Measurements from ENCODE around the gene UNC5C.

Gene UNC5C

GRCh38 chr4:95517576-95518345 is 31.0 kb downstream of the UNC5C start:
- no peak for DNase-seq

GRCh38 chr4:95516528-95517017 is 32.2 kb downstream of the UNC5C start:
- no peak for DNase-seq

DNA sequence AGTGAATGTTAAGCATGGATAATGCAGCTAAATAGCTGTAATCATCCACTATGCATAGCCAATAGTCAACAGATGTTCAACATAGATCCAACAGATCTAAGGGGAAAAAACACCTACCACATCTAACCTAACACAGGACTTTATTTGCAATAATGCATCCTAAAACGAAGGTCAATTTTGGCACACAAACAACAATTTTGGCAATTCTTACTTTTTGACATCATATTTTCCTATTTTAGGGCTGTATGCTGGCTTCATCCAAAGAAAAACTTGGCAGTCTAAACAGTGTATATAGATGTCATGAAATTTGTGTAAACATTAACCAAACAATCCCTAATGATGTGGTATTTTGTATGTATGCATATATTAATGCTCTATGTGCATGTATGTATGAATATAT is 33.2 kb downstream of the UNC5C start:
- DNase-seq = no peak

GRCh38 chr4:95513022-95513421 is 35.8 kb downstream of the UNC5C start:
- DNase-seq = no peak

GRCh38 chr4:95511477-95511876 is 37.3 kb downstream of the UNC5C start:
- no peak for DNase-seq

GRCh38 chr4:95510877-95511276 is 37.9 kb downstream of the UNC5C start:
- DNase-seq = no peak

DNA sequence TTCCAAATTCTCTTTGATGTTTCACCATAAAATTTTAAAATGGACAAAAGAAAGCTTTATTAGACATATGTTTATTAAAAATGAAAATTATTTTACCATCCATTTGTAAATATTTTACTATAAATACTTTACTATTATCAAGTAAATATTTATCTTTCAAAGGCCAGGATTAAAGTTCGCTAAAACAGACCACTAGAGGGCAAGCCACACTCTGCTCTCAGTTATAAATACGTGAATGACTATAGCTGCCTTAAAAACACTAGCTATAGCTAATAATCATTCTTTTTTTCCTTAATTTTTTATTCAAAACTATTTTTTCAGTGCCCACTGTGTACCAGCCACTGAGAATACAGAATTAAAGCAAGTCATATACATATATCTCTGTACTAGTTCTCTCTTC is 38.6 kb downstream of the UNC5C start:
- no peak for DNase-seq

DNA sequence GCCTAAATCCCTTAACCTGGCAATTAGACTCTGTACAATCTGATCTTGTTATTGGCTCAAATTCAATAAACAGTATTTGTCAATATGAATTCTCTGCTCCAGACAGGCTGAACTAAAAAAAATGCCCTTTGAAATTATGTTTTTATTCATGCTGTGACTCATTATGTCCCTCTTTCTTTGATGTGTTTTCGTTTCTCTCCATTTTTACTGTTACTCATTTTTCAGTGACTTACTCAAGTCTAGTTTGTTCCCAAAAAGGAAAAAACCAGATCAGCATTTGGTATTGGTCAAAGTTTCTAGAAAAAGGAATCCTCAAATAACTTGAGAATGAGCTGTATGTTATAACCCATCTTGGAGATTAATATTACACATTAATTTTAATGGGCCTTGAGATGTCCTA is 40.4 kb downstream of the UNC5C start:
- no peak for DNase-seq

- DNase-seq = no peak
Measured at GRCh38 chr4:95507561-95507960, 41.2 kb downstream of the UNC5C start.

- no peak for DNase-seq
Measured at GRCh38 chr4:95507147-95507546, 41.6 kb downstream of the UNC5C start.

DNA sequence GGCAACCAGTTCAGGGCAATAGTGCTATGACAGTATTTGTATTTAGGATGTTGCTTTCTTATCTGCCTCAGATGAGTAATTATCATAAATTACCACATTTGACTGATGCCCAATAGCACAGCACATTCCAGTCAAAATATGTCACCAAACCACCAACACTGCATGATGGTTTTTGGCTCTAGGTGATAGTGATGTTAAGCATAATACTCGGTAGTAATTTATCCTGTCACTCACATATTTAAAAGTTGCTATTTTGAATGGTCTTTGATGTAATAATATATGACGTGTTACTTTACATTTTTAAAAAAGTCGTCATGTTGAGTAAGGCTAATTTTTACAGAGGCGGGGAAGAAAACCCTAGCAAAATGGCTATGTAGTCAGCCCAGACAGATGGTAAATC is 42.5 kb downstream of the UNC5C start:
- DNase-seq = no peak

DNA sequence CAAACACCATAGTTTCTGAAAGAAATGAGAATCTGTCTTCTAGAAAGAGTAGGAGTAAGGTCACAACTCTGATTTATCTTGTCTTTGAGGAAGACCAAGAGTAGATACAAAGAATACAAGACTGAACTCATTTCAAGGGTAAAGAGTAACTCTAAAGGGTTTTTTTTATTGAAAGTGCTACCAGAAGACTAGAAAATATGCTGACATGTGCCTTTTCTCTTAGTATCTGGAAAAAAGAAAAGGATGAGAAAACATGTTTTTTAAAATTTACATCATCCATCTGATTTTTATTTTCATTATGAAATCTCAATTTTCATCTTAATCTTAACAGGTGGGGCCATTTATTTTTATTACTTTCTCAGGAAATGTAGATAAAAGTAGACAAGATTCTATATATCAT is 43.0 kb downstream of the UNC5C start:
- no peak for DNase-seq

DNA sequence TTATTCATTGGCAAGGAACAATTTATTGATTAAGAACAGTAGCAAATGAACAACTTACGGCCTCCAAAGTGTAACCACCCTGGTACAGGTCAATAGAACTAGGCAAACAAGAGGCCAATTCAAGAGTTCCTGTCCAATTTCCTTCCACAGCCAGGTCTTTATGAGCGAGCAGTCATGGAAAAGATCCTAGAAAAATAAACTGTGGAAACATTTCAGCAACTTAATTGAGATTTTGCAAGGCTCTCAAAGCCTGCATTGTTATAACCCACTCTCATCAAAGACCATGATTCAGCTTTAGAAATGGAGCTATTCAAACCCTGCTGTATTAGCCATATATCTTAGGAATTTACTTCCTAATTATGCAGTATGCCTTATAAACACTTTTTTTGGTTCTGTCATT is 43.6 kb downstream of the UNC5C start:
- no peak for DNase-seq

DNA sequence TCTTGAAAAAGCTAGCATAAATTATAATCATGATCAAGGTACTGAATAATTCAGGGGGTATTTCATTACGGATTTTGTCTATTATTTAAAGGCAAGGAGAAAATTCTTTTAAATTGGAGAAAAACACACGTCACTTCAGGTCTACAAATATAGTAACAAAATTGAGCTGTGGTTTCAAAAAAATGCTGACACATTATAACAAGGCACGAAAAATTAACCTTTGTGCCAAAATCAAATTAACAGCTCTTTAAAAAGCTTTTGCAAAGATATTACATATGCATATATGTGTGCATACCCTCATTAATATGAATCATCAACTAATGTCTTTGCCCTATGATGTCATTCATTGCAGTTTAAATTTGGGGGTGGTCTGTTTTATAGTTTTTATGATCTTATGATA is 44.3 kb downstream of the UNC5C start:
- no peak for DNase-seq

- DNase-seq = no peak
Measured at GRCh38 chr4:95500361-95500760, 48.4 kb downstream of the UNC5C start.

DNA sequence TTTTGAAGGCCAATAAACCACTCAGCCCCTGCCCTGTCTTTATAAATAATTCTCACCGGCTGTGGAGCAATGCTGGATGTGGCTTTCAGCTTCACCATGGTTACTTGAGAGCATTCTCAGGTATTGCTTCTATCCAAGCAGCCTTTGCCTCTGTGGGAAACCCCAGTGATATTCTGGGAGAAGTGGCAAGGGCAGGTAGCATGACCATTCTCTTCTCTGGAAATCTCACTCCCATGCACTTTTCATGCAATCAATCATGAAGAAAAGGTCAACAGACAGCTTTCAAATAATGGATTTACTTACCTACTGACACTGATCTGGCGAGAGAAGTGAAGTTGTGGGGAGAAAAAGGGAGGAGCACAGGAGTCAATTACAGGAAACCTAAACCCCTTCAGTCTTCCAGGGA is 49.5 kb downstream of the UNC5C start:
- DNase-seq = no peak

DNA sequence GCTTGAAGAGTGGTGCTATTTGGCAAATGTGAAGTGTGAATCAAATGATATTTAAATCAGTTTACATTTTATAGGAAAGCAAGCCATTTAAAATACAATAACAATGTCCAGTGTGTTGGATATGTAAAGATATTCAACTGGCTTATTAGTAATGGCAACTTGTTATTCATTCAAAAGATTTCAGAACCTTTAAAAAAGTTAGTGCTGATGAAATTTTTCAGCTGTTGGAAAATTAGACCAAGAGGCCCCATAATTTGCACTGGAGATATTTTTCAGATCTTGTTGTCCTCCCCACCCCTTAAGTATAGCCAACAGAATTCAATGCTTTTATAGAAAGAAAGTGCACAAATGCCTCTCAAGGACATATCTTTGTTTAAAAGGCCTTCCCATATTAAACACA is 54.6 kb downstream of the UNC5C start:
- no peak for DNase-seq

GRCh38 chr4:95478679-95479078 is 70.1 kb downstream of the UNC5C start:
- DNase-seq = no peak

GRCh38 chr4:95476121-95476520 is 72.7 kb downstream of the UNC5C start:
- no peak for DNase-seq

- DNase-seq = no peak
Measured at GRCh38 chr4:95472534-95472933, 76.2 kb downstream of the UNC5C start.

DNA sequence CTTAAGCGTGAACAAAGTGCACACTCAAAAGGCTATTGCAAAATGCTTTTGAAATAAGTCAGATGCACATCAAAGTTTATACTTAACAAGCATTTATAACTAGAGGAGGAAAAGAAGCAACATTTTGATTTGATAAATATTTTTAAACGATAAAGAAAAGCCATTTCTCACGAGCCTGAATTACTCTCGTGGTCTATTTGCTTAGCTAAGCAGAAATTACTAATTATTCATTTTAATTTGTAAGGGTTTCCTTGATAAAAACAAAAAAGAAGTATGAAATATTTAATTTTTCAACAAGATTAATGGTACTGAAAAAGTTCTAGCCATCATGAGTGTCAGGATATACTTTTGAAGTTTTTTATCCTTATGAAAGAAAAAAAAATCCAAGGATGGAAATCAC is 78.2 kb downstream of the UNC5C start:
- DNase-seq = no peak

DNA sequence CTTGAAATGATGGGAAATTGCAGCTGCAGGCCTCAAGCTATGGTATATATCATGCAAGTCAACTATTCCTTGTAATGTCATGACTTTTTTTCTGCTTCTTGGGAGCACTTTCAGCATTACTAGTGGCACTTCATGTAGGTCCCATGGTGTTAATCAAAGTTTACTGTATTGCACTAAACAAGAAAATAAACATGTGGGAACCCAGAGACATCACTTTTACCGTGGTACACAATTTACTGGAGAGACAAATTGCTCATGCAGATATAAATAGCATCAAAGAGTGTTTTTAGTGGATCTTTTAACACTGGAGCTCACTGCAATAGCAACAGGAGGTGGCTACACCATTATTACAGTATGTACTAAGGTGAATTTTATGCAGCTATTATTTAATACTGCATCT is 79.2 kb downstream of the UNC5C start:
- no peak for DNase-seq

- no peak for DNase-seq
Measured at GRCh38 chr4:95466791-95467190, 82.0 kb downstream of the UNC5C start.

DNA sequence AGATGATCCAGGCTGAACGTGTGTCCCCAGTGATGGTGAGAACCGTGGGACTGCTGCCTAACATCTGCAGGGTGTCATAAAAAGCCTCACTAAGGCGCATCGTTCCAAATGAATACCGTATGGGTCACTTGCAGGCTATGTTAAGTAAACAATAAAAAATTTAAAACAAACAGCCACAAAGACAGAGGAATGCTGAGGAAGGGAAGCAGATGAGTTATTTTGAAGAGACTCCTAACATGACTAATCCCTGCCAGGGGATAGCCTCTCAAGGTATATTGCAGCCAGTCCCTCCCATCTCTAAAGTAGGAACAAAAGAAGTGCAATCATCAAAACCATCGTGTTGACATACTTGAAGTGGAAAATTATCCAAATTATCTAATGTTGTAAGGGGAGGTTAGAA is 83.8 kb downstream of the UNC5C start:
- no peak for DNase-seq

GRCh38 chr4:95462921-95463320 is 85.9 kb downstream of the UNC5C start:
- no peak for DNase-seq

All from NCI-H510A treated with DMSO at 0.1 percent for 48 hours (cell line).